Transverse colon (tissue), 4 donors: ENCODE data around the gene CGA. TPM values are rescaled to one million over a fixed set of nuclear protein-coding genes. Genes with fewer than 3 reads are reported as not detected.

Experiments
- DNase-seq: peaks from one replicate; pipeline ENCODE4 v3.0.0-alpha.2; 2019
- H3K27ac ChIP-seq, 4 donors: fragments of 200-600 bp; sonication (generic); 2 replicates each; pipeline ENCODE4 v1.5.1; 2016 to 2018; ENCODE audit warnings: inconsistent platforms in 4 of 4
- H3K27me3 ChIP-seq: fragments of 200-600 bp; sonication (generic); 2 replicates; pipeline ENCODE4 v1.5.1; 2017; ENCODE audit warnings: inconsistent platforms
- H3K36me3 ChIP-seq, 4 donors: fragments of 200-600 bp; sonication (generic); 2 replicates each; pipeline ENCODE4 v1.5.1; 2017 to 2019; ENCODE audit warnings: inconsistent platforms in 4 of 4
- H3K4me1 ChIP-seq, 4 donors: fragments of 200-600 bp; sonication (generic); 2 replicates each; pipeline ENCODE4 v1.5.1; 2017 to 2020; ENCODE audit warnings: inconsistent platforms in 4 of 4
- H3K4me3 ChIP-seq, 4 donors: fragments of 200-600 bp; sonication (generic); 1 replicate in 1 of 4; 2 replicates in 3 of 4; pipeline versions ENCODE4 v1.5.1 to v1.6.1; 2017 to 2019; ENCODE audit warnings: inconsistent platforms in 4 of 4
- H3K9me3 ChIP-seq, 2 donors: fragments of 200-600 bp; sonication (generic); 2 replicates each; pipeline ENCODE4 v1.5.1; 2017 to 2019; ENCODE audit warnings: inconsistent platforms in 2 of 2
- EP300 ChIP-seq: sonication (generic); formaldehyde crosslinking; IDR thresholded peaks from one replicate; pipeline ENCODE4 v1.6.1; 2017; ENCODE audit warnings: antibody characterized with exemption, low read depth
- POLR2A ChIP-seq: fragments of 450-650 bp; IDR thresholded peaks from one replicate; pipeline ENCODE4 v1.6.1; 2016; ENCODE audit warnings: antibody characterized with exemption, mild to moderate bottlenecking, moderate library complexity
- POLR2AphosphoS5 ChIP-seq, 3 donors: sonication (generic); formaldehyde crosslinking; IDR thresholded peaks; one replicate each; pipeline ENCODE4 v1.6.1; 2016; ENCODE audit warnings: antibody characterized with exemption in 3 of 3
- WGBS, 2 donors: methylation state at CpG; one replicate each; pipeline ENCODE4 v1.1.5; 2018; ENCODE audit warnings: low coverage in 1 of 2; 5-methylcytosine and 5-hydroxymethylcytosine counted together
- in situ Hi-C, 4 donors: fragments of 200-750 bp; cut with MboI; loops; one replicate each; pipeline versions ENCODE4 v1.15.0 to v1.15.1; 2017; ENCODE audit warnings: low sequenced_read_pairs in 3 of 4, low pct_ligation_motif_present in 1 of 4, low pct_unique_long_range_greater_than_20kb in 1 of 4
- intact Hi-C: fragments of 100-400 bp; cut with DNase I; formaldehyde crosslinking; loops from one replicate; pipeline ENCODE4 v1.15.1; 2023; ENCODE audit warnings: low total_unique reads
- total RNA-seq, 4 donors: library from RNA; depleted of rRNA; stranded (reverse); fragments of >200 nt; gene quantifications; one replicate each; pipeline ENCODE4 v1.1.0, GENCODE V29; 2016
- TF ChIP-seq, protein P1 (sequence below), 5 experiments: fragments of 200-600 bp in 3 of 5; fragments of 450-650 bp in 2 of 5; sonication (generic) in 3 of 5; IDR thresholded peaks; 1 replicate in 2 of 5; 2 replicates in 3 of 5; pipeline ENCODE4 v1.5.1; 2016 to 2017; ENCODE audit warnings: antibody characterized with exemption in 5 of 5, inconsistent platforms in 3 of 5, mild to moderate bottlenecking in 2 of 5, moderate library complexity in 1 of 5

CGA gene
- total RNA-seq, 4 donors from 2014 or later: not detected

- no peaks in the 10 kb centered on the region for H3K4me1 ChIP-seq
- intact Hi-C loops: no loop called here
- DNase-seq: no peak
- in situ Hi-C loops: no loop called here
- H3K9me3 ChIP-seq: no peaks in the 10 kb centered on the region
- no peaks in the 10 kb centered on the region for H3K27me3 ChIP-seq
- 50 to 72% methylated on average over 2 to 4 of the region's 4 CpGs for WGBS, 2 donors
- H3K27ac ChIP-seq: no peak overlapping the region
- TF ChIP-seq POLR2A: no peak
- TF ChIP-seq, protein P1, sequence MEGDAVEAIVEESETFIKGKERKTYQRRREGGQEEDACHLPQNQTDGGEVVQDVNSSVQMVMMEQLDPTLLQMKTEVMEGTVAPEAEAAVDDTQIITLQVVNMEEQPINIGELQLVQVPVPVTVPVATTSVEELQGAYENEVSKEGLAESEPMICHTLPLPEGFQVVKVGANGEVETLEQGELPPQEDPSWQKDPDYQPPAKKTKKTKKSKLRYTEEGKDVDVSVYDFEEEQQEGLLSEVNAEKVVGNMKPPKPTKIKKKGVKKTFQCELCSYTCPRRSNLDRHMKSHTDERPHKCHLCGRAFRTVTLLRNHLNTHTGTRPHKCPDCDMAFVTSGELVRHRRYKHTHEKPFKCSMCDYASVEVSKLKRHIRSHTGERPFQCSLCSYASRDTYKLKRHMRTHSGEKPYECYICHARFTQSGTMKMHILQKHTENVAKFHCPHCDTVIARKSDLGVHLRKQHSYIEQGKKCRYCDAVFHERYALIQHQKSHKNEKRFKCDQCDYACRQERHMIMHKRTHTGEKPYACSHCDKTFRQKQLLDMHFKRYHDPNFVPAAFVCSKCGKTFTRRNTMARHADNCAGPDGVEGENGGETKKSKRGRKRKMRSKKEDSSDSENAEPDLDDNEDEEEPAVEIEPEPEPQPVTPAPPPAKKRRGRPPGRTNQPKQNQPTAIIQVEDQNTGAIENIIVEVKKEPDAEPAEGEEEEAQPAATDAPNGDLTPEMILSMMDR (IDR thresholded peaks at IDR 0.05): no peak
- no peak for TF ChIP-seq EP300
- no peak for TF ChIP-seq POLR2AphosphoS5 (IDR thresholded peaks at IDR 0.05)
- H3K4me3 ChIP-seq: no peak overlapping the region
- H3K36me3 ChIP-seq: no peaks in the 10 kb centered on the region
Measured at GRCh38 chr6:87104667-87105066, 9.8 kb upstream of the CGA start.

GRCh38 chr6:87103977-87104601 lies 9.2 kb upstream of the CGA start:
- TF ChIP-seq POLR2A: no peak
- TF ChIP-seq POLR2AphosphoS5 (IDR thresholded peaks at IDR 0.05): no peak
- TF ChIP-seq EP300: no peak
- TF ChIP-seq, protein P1 (IDR thresholded peaks at IDR 0.05): no peak
- H3K9me3 ChIP-seq: no peaks in the 10 kb centered on the region
- WGBS, 2 donors: 72 to 92% methylated on average over 4 of the region's 4 CpGs
- DNase-seq: no peak
- no peaks in the 10 kb centered on the region for H3K4me1 ChIP-seq
- intact Hi-C loops: no loop called here
- H3K4me3 ChIP-seq: no peak overlapping the region
- H3K27ac ChIP-seq: no peak overlapping the region
- H3K27me3 ChIP-seq: no peaks in the 10 kb centered on the region
- H3K36me3 ChIP-seq: no peaks in the 10 kb centered on the region
- in situ Hi-C loops: no loop called here

GRCh38 chr6:87102151-87102621 lies 7.3 kb upstream of the CGA start:
- H3K27me3 ChIP-seq: no peaks in the 10 kb centered on the region
- H3K9me3 ChIP-seq: no peaks in the 10 kb centered on the region
- H3K4me1 ChIP-seq: no peaks in the 10 kb centered on the region
- H3K36me3 ChIP-seq: no peaks in the 10 kb centered on the region
- H3K4me3 ChIP-seq: no peak overlapping the region
- DNase-seq: no peak
- intact Hi-C loops: no loop called here
- TF ChIP-seq POLR2A: no peak
- TF ChIP-seq, protein P1 (IDR thresholded peaks at IDR 0.05): no peak
- TF ChIP-seq EP300: no peak
- no peak for TF ChIP-seq POLR2AphosphoS5 (IDR thresholded peaks at IDR 0.05)
- in situ Hi-C loops: no loop called here
- H3K27ac ChIP-seq: no peak overlapping the region
- 4 to 11% methylated on average over 1 of the region's 1 CpG for WGBS, 2 donors

DNA sequence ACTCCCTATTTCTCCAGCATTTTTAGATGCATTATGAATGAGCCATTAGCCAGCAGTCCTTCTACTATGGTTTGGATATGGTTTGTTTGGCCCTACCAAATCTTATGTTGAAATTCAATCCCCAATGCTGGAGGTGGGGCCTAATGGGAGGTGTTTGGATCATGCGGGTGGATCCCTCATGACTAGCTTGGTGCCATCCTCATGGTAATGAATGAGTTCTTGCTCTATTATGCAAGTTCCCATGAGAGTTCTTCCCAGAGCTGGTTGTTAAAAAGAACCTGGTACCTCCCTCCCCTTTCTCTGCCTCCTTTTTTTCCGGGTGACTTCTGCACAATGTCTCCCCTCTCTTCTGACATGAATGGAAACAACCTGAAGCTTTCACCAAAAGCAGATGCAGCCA lies 6.2 kb upstream of the CGA start:
- H3K36me3 ChIP-seq: no peaks in the 10 kb centered on the region
- no peak for DNase-seq
- H3K27ac ChIP-seq: no peak overlapping the region
- H3K4me1 ChIP-seq: no peaks in the 10 kb centered on the region
- no peak for TF ChIP-seq EP300
- no peak for TF ChIP-seq POLR2A
- no peak for TF ChIP-seq POLR2AphosphoS5 (IDR thresholded peaks at IDR 0.05)
- TF ChIP-seq, protein P1 (IDR thresholded peaks at IDR 0.05): no peak
- in situ Hi-C loops (no loop called here), intact Hi-C loops (no loop called here)
- peaks cover 4% of the 10 kb centered on the region for H3K27me3 ChIP-seq
- no peaks in the 10 kb centered on the region for H3K9me3 ChIP-seq
- WGBS, 2 donors: 60 to 80% methylated on average over 1 to 2 of the region's 2 CpGs
- H3K4me3 ChIP-seq: no peak overlapping the region
